Stimulated activated CD8-positive, alpha-beta memory T cell treated with anti-CD3 and anti-CD28 coated beads, Interleukin-12 subunit alpha, Interleukin-12 subunit beta, amount 100 ng/mL, for 1 hour (primary cell): ENCODE data around the gene BANF1.
A peak's percentile ranks its signal among the peaks of the same experiment; 100 is the strongest.

Experiments
- DNase-seq: peaks from one replicate; pipeline ENCODE4 v3.0.0-alpha.2; 2020; ENCODE audit warnings: low read depth

The BANF1 gene, protein sequence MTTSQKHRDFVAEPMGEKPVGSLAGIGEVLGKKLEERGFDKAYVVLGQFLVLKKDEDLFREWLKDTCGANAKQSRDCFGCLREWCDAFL

DNA sequence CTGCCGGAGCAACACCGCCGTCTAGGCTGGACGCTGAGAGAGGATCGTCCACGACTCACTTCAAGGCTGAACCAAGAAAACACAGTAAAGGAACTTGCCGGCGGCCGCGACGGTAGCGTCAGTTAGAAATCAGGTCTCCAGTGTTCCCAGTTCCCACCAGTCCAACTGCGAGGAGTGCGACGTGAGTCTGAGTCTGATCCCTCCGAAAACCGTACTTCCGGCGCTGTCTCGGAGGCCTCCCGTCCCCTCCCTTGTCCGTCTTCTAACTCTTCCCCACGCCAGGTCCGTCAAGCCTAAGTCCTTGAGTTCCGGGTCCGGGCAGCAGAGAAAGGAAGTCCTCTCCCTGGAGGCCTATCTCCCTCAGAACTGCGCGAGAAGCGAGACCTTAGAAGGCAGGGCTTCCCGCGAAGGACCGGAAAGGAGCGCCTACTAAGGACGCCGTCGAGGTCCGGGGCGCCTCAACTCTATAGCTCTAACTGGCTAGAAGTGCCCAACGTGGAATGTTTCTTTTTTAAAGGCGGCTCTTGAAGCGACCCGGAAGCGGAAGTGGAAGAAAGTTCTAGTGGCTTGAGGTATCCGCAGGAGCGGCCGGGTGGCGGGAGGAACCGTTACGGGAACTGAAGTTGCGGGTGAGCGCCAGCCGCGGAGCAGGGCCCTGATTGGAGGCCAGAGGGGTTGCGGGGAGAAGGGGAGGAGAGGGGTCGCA lies at the start of gene BANF1, which contains the start of gene EIF1AD:
TSS of gene BANF1 (plus strand) at position 562 of the 706 bp plus-strand sequence. CDS start 748 bp downstream, outside the sequence.
TSS of gene EIF1AD (minus strand) at position 216 of the 706 bp plus-strand sequence. CDS start 1,768 bp downstream, outside the sequence.
- DNase-seq = peak; percentile 83

DNA sequence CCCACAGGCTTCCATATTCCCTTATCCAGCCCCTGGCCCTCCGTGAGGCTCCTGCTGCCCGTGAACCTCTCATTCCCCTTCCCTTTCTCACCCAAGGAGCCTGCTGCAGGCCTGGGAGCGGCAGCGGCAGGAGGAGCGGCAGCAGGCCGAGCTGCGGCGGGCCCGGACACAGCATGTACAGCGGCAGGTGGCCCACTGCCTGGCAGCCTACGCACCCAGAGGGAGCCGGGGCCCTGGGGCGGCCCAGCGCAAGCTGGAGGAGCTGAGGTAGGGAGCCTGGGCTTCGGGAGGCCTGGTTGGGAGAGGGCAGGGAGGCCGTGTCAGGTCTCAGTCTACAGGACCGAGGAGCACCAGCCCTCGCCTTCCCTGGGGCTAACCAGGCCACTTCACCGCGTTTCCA lies 48.8 kb upstream of the BANF1 start:
- no peak for DNase-seq

DNA sequence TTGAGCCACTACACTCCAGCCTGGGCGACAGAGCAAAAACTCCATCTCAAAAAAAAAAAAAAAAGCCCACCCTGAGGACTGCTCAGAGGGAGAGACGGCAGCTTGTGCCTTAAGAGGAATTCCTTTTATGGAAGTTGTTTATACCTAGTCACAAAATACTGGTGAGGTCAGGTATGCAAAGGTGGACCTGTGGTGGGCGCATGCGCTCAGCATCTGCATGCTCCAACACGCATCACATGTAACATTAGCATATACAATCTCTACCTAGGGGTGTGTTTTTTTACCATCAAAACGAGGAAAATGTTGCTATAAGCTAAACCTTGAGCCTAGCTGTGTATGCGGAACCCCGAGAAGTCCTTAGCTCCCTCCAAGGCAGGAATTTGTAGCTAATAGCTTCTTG lies 47.5 kb upstream of the BANF1 start:
- no peak for DNase-seq

DNA sequence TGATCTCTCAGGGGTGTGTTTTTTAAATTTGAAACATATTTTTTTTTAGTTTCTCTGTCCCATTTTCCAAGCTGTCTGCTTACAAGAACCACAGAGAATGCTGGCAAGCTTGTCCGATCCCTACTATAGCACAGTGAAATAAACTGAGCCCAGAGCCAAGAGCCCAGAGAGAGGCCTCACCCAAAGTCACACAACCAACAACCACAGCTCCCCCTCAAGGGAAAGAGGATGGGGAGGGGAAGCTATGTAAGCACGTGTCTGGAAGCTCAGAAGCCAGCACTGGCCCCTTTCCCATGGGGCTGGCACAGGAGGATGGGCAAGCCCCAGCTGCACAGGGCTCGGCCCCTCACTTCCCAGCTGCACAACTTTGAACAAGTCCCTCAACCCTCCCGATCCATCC lies 44.0 kb upstream of the BANF1 start:
- no peak for DNase-seq

DNA sequence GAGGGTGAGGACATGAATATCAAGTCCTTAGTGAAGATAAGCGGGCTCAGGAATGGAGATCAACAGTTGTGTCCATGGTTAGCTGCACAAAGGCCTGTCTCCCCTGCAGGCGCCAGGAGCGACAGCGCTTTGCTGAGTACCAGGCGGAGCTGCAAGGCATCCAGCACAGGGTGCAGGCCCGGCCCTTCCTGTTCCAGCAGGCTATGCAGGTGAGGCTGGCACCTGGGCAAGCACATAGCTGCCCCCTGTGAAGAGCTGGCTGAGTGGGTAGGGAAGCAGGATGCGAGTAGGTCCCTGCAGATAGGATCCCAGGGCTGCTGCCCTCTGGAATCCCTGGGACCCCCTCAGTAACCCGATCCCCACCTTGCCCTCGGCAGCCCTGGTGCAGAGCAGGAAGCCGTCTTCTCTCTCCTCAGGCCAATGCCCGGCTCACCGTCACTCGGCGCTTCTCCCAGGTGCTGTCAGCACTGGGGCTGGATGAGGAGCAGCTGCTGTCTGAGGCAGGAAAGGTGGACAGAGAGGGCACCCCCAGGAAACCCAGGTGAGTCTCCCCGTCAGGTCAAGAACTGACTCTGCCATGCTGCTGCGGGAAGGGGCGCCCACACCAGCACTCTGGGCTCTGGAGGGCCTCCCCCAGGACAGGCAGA lies 43.4 kb upstream of the BANF1 start:
- DNase-seq = no peak

DNA sequence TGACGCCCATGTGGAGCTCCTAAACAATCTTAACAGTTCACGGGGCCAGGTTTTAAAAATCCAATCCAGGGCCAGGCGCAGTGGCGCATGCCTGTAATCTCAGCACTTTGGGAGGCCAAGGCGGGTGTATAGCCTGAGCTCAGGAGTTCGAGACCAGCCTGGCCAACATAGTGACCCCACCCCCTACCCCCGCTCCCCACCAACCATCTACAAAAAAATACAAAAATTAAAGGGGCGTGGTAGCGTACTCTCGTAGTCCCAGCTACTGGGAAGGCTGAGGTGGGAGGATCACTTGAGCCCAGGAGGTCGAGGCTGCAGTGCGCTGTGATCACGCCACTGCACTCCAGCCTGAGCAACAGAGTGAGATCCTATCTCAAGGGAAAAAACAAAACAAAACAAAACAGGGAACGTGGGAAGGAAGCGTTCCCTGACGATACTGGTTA lies 41.5 kb upstream of the BANF1 start:
- DNase-seq = no peak

DNA sequence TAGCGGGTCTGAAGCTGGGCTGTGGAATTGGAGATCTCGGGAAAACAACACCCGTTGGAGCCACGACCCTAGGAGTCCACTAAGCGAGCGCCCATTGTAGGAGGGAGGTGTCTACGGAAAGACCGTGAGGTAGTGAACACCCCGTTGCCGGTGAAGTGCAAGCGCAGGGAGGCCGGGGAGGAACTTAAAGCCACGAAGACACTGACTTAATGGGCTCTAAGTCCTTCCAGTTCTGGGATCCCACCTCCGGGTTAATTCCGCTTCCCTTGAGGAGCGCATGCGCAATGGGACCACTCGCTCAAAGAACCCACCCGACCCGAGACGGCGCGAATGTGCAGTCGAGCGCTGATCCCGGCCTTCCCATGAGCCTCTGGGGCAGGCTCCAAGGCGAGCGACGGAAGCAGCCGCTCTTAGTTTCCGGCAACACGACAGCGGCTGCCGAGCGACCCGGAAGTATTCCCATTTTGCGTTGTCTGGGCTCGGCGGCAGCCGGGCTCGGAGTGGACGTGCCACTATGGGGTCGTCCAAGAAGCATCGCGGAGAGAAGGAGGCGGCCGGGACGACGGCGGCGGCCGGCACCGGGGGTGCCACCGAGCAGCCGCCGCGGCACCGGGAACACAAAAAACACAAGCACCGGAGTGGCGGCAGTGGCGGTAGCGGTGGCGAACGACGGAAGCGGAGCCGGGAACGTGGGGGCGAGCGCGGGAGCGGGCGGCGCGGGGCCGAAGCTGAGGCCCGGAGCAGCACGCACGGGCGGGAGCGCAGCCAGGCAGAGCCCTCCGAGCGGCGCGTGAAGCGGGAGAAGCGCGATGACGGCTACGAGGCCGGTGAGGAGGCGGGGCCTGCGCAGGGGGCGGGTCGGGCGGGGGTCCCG lies 40.8 kb upstream of the BANF1 start, which contains the start of gene SART1:
TSS of gene SART1 (plus strand) at position 468 of the 874 bp plus-strand sequence. CDS start at position 515, 47 bp downstream.
- peak; percentile 93 for DNase-seq

DNA sequence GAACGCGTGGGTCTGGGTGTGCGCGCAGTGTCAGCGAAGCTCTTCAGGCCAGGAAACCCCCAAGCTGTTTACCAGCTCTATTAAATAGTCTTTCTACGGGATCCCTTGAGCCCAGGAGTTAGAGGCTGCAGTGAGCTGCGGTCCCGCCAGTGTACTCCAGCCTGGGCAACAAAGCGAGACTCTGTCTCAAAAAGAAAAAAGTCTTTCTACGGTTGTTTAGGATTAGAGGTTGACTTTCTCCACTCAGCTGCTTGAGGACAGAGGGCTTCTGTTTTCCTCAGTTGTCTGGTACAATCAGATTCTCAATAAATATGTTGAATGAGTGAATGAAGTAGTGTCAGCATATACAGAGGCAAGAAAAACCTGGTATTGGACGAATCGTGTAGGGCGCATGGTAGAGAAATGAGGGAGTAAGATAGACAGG lies 40.1 kb upstream of the BANF1 start:
- DNase-seq = no peak

DNA sequence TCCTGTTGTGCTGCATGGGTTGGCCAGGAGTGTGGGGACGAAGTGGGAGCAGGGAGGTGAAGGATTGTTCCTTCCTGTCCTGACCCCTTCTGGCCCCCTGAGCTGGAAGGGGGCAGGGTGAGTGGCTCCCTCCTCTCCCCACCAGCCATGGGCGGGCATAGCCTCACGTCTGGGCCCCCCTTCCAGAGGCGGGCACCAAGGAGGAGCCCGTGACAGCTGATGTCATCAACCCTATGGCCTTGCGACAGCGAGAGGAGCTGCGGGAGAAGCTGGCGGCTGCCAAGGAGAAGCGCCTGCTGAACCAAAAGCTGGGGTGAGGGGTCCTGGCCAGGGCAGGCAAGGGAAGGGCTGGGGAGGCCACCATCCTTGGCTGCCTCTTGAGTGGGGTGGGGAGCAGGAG lies 37.4 kb upstream of the BANF1 start:
- DNase-seq = no peak

DNA sequence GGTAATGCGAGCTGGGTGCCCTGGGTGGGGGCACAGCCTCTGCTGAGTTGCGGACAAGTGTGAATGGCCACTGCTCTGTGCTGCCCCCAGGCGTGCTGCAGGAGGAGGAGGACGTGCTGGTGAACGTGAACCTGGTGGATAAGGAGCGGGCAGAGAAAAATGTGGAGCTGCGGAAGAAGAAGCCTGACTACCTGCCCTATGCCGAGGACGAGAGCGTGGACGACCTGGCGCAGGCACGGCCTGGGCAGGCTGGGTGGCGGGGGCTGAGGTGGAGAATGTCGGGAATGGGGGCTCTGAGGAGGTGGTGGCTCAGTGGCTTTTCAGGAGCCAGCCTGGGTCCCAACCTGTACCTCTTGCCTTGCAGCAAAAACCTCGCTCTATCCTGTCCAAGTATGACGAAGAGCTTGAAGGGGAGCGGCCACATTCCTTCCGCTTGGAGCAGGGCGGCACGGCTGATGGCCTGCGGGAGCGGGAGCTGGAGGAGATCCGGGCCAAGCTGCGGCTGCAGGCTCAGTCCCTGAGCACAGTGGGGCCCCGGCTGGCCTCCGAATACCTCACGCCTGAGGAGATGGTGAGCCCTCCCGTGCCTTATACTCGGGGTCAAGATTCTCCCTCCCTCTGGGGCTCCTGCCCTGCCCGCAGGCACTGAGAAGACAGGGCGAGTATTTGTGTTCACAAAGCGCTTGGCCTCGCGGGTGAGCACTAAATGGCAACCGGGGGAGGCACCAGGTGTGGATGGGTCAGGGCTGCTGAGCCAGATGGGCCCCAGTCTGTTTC lies 36.1 kb upstream of the BANF1 start:
- DNase-seq = no peak

DNA sequence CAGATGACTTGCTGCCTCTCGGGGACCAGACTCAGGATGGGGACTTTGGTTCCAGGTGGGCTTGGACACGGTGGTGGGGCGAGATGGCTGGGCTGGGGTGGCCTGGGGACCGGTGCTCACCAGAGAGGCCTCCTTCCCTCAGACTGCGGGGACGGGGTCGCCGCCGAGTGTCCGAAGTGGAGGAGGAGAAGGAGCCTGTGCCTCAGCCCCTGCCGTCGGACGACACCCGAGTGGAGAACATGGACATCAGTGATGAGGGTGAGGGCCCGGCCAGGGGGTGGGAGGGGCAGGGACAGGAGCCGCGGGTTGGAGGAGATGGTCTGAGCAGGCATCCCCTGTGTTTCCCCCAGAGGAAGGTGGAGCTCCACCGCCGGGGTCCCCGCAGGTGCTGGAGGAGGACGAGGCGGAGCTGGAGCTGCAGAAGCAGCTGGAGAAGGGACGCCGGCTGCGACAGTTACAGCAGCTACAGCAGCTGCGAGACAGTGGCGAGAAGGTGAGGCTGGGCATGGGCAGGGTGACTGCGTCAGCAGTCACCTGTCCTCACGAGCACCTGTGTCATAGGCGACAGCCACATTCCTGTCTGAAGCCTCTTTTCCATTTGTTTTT lies 34.9 kb upstream of the BANF1 start:
- DNase-seq = no peak

DNA sequence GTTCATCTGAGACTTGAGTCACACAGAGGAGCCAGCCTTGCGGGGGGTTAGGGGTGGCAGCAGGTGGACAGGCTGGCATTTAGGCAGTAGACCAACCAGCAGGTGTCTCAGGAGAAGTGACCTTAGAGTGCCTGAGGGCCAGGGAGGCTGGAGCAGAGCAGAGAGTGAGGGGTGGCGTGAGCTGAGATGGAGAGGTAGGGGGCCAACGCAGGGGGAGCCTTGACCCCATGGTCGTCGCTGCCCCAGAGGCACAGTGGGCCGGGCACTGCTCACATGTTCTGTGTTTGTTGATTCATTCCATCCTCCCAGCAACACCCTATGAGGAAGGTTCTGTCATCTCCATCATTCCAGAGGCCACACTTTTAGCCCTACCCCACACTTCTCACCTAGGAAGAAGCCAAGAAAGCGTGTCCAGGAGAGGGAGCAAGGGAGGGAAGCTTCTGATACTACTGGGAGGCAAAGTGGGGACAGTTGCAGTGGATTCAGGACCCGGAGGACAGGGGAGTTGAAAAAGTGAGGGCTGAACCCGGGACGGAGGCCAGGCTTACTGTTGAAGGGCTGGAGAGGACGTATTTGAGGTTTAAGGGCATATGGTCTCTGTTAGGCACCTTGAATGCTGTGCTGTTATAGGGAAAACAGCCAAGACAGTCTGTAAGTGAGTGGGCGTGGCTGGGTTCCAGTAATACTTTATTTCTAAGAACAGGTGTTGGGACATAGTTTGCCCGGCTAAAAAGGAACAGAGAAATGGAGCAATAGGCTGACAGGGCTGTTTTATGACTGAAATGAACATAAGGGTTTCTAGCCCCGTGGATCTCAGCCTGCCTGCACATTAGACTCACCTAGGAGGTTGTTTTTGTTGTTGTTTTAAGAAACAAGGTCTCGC lies 33.5 kb upstream of the BANF1 start:
- DNase-seq = no peak

DNA sequence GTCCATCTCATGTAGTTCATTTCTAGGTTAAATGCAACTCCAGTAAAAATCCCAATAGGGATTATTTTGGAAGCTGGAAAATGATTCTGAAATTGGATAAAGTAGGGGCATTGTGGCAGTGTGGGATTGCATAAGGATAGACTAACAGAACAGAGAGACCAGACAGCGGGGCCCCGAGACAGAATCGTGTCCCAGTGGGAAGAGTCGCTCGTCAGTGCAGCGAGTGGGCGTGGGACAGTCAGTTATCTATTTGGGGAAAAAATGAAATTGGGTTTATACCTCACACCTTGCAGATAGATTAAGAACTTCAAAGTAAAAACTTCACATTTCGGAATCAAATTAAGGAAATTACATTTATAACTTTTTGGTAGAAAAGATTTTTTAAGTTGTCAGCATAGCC lies 30.2 kb upstream of the BANF1 start:
- DNase-seq = no peak

DNA sequence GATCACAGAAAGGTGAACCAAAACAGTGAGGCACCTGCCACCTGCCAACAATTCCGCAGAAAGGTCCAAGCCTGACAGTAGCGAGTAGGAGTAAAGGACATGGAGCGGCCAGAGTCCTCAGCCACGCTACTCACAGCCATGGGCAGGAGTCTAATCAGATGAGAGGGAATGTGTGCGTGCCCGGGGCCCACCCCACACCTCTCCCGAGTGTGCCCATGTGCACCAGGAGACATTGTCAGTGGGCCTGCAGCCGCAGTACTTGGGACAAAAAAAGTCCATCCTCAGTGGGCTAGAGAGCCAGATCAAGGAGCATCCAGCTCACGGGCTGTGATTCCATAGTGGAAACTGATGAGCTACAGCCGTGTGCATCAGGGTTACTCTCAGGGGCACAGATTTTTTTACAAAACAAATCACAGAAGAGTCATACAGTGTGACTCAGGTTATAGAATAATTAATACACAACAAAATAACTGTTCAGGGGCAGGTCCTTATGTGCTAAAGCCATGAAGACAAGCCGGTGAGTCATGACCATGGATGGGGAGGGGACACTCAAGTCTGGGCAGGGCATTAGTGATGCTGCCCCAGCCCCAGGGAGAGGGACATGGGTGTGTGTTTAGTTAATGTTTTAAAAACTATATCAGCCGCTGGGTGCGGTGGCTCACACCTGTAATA lies 28.7 kb upstream of the BANF1 start:
- no peak for DNase-seq

DNA sequence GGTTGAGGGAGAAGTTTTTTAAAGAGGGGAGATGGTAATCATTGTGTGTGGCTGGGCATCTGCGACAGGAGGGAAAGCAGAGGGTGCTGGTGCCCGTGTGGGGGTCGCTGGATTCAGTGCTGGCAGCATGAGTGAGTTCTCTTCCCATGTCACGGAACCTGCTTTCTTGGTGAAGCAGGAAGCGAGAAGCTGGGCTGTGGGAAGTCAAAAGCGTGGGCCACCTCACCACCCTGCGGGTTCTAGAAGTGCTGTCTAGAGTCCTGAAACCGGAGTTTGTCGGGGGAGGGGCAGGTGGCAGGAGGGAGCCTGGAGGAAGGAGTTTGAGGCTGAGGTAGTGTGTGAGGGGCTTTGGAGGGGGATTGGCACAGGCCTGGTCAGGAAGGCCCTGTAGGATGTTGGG lies 26.5 kb upstream of the BANF1 start:
- no peak for DNase-seq

DNA sequence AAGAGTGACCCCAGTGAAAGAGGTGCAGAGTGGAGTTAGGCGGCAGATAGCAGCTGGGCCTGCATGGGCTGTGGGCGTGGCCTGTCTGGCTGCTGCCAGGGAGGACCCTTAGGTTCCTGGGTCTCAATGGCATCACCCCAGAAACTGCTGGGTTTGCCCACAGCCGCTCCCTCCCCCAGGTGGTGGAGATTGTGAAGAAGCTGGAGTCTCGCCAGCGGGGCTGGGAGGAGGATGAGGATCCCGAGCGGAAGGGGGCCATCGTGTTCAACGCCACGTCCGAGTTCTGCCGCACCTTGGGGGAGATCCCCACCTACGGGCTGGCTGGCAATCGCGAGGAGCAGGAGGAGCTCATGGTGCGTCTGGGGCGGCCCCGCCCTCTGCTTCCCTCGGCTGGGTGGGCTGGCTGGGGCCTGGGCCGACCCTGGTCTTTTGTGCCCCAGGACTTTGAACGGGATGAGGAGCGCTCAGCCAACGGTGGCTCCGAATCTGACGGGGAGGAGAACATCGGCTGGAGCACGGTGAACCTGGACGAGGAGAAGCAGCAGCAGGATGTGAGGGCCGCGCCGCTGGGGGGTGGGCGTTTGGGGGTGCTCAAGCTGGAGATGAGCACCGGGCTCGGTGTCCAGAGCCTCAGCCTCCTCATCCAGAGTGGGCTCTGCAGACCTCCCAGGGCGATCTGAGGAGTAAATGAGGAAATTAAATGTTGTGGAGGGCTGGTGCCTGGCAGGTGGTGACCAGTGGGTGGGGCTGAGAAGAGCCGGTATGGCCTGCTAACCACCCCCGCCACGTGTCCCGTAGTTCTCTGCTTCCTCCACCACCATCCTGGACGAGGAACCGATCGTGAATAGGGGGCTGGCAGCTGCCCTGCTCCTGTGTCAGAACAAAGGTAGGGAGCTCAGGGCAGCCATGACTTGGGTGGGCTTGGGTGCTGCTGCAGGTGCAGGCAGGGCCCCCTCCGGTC lies 25.8 kb upstream of the BANF1 start:
- no peak for DNase-seq

DNA sequence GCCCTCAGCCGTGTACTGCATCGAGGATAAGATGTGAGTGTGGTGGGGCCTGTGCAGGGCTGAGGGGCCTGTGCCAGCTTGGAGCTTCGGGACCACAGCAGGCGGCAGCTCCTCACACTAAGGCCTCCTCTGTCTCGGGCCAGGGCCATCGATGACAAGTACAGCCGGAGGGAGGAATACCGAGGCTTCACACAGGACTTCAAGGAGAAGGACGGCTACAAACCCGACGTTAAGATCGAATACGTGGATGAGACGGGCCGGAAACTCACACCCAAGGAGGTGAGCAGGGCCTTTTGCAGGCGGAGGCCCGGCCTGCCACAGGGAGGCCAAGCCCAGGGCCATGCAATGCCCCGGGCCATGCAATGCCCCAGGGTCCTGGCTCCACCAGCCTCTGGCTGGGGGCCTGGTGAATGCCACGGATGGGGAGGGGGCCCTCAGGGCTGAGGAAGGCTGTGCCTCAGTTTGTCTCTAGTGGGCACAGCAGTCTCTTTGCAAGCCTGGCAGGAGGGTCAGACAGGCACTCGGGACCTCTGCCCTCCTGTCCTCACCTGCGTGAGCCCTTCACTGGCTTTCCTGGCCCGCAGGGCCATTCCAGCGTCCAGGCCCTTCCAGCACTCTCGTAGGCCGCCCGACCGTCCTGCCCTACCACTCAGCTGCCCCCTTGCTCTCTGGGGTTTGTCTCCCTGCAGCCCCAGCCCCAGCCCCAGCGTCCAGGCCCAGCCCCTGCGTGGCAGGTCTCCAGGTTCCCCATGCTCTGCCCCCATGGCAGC lies 24.5 kb upstream of the BANF1 start:
- DNase-seq = no peak
